HG03571 (cell line): ENCODE results near the gene ZNF318.
"Not testable (repeated sequence)": the region's sequence is repeated elsewhere in the genome, so short reads cannot be mapped to it uniquely, and the experiment has no call there.

ENCODE experiments used
- ATAC-seq: cut with Tn5 transposase; IDR thresholded peaks from one replicate; pipeline ENCODE4 v1.9.1; 2021; ENCODE audit not compliant: unreplicated experiment

ZNF318 gene

DNA sequence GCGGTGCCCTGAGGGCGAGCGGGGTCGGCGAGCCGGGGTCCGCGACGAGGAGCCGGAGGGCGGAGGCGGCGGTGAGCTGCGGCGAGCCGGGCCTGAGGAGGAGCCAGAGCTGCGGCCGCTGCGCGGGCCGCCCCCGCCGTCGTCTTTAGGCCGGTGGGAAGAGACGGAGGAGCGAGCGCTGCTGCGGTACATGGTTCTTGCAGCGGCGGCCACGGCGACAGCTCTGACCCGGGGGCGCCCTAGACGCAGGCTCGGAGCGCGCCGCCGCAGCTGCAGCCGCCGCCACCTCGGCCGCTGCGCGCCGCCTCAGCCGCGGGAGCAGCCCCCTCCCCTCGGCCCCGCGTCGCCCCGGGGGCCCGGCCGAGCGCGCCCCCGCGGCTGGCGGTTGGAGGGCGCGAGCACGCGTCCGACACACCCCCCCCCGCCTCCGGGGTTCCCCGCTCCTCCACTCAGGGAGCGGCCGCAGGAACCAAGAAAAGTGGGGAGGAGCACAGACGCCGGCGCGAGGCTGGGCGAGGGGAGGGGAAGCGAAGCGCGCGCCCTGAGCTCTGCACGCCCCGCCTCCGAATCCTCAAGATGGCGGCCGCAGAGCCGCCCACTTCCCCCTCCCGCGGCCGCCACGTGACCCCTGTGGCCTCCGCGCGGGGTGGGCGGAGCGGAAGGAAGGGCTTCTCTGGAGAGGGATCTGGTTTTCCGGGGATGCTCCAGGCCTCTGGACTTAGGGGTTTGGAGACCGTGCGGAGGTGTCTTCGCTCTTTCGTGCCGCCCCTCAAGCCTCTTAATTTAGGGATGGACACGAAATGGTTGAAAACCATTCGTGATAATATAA lies at the start of gene ZNF318:
Gene ZNF318 (minus strand): TSS at position 474 of the 829 bp plus-strand sequence. CDS start 282 bp downstream, at position 192.
- ATAC-seq = peak; percentile 67

DNA sequence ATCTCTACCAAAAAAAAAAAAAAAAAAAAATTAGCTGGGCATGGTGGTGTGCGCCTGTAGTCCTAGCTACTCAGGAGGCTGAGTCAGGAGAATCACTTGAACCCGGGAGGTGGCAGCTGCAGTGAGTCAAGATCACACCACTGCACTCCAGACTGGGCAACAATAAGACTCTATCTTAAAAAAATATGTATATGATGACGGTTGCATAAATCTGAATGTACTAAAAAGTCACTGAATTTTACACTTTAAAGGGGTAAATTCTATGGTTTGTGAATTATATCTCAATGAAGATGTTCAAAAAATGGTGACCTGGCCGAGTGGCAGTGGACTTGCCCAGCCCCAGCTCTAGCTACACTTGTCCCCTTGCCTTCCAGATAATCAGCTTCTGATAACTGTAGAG lies 47.5 kb upstream of the ZNF318 start:
- no peak for ATAC-seq

GRCh38 chr6:43415275-43415674 lies 45.8 kb upstream of the ZNF318 start:
- ATAC-seq = not testable (repeated sequence)

DNA sequence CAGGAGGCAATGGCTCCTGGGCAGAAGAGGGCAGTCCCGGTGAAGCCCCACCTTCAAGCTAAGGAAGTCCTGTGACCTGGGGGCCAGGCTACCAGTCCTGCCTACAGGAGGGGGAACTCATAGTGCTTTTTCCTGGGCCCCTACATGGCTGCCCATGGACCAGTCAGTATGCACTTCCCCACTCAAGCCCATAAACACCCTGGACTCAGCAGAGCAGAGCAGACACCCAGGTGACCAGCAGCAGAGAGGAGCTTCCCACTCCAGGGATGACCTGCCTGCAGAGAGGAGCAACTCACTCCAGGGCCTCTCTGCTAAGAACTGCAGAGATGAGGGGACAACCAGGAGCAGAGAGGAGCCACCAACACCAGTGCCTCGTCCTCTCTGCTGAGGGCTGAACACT lies 43.6 kb upstream of the ZNF318 start:
- no peak for ATAC-seq

GRCh38 chr6:43412541-43412940 lies 43.1 kb upstream of the ZNF318 start:
- no peak for ATAC-seq

- ATAC-seq = not testable (repeated sequence)
These were observed 41.3 kb upstream of the ZNF318 start for GRCh38 chr6:43410776-43411175.

GRCh38 chr6:43408259-43408658 lies 38.8 kb upstream of the ZNF318 start:
- ATAC-seq = no peak

- no peak for ATAC-seq
These were observed 37.8 kb upstream of the ZNF318 start for GRCh38 chr6:43407296-43407695.

- ATAC-seq = no peak
These were observed 35.9 kb upstream of the ZNF318 start for GRCh38 chr6:43405354-43405753.

DNA sequence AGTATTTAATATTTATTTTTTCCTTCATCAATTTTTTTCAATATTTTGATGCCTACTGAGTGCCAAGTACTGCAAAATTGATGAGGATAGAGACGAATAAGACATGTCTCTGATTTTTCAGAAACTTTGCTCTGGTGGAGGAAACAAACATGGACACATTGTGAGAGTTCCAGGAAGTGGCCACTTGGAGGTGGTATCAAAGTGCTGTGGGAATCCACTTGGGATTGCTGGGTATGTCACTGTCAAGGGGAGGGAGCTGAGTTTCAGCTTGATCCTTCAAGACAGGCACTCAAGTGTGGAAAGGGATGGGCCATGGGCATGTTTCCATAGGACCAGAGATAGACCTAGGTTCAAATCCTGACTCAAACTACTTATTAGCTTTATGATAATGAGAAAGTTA lies 33.4 kb upstream of the ZNF318 start:
- ATAC-seq = no peak

DNA sequence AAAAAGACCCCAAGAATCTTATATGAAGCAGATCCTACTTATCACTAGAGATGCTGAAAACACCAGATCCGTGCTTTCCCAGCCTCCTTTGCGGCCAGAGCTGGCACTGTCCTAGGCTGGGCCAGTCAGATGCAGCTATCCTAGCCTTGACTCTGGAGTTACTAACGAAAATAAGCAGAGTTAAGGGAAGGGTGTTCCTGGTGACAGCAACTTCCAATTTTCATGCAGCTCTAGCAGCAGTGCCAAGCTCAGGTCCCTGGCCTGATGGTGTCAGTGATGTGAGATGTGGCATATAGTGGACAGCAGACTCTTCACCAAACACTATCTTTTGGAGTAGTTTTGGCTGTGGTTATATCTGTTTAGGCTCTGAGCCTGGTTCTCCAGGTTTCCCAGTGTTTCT lies 32.3 kb upstream of the ZNF318 start:
- no peak for ATAC-seq

GRCh38 chr6:43399932-43400487 lies 30.6 kb upstream of the ZNF318 start:
- no peak for ATAC-seq

DNA sequence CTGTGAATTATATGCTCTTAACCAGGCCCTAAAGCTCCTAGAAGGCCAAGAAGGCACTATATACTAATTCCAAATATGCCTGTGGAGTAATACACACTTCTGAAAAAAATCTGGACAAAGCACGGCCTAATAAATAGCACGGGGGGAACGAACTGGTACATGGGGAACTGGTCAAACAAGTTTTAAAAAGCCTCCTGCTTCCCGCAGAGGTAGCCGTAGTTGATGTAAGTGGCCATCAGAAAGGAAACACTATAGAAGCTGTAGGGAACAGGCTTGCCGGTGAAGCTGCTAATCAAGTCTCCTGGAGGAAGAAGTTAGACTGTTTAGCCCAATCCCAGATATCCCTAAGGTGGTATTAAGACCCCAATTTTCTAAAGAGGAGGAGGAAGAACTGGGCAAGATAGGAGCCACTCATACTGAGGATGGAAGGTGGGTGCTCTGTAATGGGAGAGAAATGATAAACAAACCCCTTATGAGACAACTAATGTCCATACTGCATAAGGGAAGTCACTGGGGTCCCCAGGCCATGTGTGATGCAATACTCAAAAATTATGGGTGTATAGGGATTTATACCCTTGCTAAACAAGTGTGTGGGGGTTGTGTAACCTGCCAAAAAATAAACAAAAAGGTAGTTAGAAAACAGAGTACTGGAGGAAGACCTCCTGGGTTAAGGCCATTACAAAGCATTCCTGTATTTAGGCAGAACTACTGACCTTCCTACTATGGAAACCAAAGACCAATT lies 27.1 kb upstream of the ZNF318 start:
- ATAC-seq = no peak

- ATAC-seq = no peak
These were observed 26.3 kb upstream of the ZNF318 start for GRCh38 chr6:43395776-43396175.

GRCh38 chr6:43394982-43395381 lies 25.5 kb upstream of the ZNF318 start:
- ATAC-seq = no peak

- ATAC-seq = no peak
These were observed 24.2 kb upstream of the ZNF318 start for GRCh38 chr6:43393602-43394001.

DNA sequence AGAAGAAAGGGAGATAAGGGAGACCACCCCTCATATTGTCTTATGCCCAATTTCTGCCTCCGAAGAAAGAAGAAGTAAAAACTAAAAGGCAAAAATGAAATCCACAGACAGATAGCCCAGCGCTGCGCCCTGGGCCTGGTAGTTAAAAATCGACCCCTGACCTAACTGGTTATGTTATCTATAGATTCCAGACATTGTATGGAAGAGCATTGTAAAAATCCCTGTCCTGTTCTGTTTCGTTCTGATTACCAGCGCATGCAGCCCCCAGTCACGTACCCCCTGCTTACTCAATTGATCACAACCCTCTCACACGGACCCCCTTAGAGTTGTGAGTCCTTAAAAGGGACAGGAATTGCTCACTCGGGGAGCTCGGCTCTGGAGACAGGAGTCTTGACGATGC lies 23.7 kb upstream of the ZNF318 start:
- ATAC-seq = not testable (repeated sequence)

DNA sequence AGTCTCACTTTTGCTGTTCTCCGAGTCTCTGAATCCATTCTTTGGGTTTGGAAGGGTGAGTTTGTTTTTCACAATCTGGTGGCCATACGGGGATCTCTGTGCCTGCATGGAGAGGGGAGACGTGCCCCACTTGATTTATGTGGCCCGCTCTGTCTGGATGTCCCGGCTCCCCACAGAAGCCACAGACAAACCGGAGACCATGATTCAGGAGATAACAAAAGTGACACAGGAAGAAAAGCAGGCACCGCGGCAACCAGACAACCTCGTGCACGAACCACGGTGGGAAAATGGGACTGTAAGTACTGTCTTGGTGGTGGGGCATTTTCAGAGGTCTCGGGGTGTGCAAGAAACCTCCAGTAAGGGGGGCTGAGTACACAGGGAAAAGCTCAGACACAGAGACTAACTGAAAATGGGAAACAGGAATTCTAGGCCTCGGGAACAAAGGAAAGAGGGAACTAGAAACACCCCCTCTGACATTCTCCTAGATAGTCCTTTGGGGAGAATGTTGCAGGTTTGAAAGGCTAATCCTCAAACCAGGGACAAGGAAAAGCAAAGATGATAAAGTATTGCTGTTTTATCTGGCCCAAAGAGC lies 22.1 kb upstream of the ZNF318 start:
- no peak for ATAC-seq

GRCh38 chr6:43390753-43391439 lies 21.4 kb upstream of the ZNF318 start:
- not testable (repeated sequence) for ATAC-seq

GRCh38 chr6:43389730-43390295 lies 20.4 kb upstream of the ZNF318 start:
- ATAC-seq = no peak

DNA sequence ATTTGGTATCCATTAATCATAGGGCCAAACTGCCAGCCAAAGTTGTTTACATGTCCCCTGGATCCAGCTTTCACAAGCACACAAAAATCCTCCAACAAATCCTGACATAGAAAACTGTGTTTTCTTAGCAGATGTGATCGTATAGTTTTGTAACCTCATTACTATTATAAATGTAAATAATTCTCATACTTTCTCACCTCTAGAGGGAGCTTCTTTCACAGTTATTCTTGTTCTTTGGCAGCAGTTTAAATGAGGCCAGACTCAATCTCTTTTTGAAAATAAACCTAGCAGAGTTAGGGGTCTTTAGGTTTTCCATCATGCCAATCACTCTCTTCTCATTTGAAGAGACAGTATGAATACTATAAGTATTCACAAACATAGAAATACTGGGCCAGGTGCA lies 17.0 kb upstream of the ZNF318 start:
- no peak for ATAC-seq
